Forelimb muscle (tissue), 1 donor: ENCODE data around the gene TEK. TPM values are rescaled to one million over a fixed set of nuclear protein-coding genes. Genes with fewer than 3 reads are reported as not detected.

Experiments used
- DNase-seq: peaks from one replicate; pipeline ENCODE4 v3.0.0-alpha.2; 2013; ENCODE audit warnings: low read depth
- polyA plus RNA-seq: library from polyadenylated mRNA; unstranded; fragments of 120-200 nt; gene quantifications from one replicate; pipeline ENCODE4 v1.2.1, GENCODE V29; 2013; ENCODE audit not compliant: insufficient read length

The TEK gene
- polyA plus RNA-seq, 1 donor = 14.0 TPM

DNA sequence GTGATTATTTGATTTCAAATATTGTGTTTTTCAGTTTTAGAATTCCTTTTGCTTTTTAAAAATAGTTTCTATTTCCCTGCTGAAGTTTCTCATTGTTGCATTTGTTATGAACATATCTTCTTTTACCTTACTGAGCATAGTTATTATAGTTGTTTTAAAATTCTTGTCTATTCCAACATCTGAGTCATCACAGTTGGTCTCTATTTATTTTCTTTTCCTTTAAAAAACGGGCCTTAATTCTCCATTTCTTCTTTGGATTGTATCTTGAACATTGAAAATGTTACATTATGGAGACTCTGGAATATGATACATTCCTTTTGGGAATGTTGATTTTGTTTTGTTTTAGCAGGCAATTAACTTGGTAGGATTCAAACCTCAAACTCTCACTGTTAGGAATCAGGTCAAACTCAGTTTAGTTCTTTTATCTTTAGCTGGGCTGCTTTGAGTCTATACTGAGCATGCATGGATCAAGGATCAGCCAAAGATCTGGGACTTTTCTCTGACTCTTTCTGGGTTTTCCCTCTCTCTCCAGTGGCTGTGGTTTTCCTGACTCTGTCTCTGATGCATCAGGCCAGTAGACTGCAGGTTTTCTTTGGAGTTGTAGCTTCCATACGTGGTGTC is 70.3 kb downstream of the TEK start:
- no peak for DNase-seq

GRCh38 chr9:27181381-27181780 is 72.4 kb downstream of the TEK start:
- DNase-seq = no peak

- no peak for DNase-seq
Observed at GRCh38 chr9:27182421-27182820, 73.4 kb downstream of the TEK start.

DNA sequence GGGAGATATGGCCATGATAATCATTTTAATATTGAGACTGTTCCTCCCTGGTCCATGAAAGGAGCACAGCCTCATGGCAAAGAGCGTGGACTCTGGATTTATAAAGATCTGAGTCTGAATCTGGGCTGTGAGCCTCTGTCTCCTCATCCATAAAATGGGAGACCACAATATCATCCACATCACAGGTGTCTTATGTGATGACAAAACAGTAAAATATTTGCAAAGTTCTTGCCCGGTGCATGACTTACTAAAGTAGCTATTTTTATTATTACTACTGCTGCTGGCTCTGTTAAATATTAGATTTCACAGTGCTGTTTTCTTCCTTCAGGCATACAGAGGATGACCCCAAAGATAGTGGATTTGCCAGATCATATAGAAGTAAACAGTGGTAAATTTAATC is 74.1 kb downstream of the TEK start:
- DNase-seq = no peak

DNA sequence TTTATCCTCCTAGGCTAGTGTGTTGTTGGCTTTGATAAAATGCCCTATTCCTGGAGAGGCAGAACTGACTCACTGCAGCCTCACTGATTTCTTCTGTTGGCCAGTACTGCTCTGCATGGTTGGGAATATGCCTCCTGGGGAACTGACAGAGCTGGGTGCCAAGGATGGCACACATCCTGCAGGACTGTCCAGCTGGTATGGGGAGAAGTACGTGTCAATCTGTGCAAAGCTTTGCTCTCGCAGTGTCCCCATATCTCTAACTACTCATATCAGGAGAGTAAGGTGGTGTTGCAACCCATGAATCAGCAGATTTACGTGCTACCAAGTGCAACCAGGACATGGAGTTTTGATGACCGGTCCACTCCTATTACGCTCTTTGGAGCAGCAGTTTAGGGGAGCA is 74.7 kb downstream of the TEK start:
- DNase-seq = no peak

- DNase-seq = no peak
Observed at GRCh38 chr9:27184556-27185351, 75.7 kb downstream of the TEK start.

- no peak for DNase-seq
Observed at GRCh38 chr9:27188426-27188825, 79.4 kb downstream of the TEK start.

GRCh38 chr9:27189426-27189825 is 80.4 kb downstream of the TEK start:
- DNase-seq = no peak

GRCh38 chr9:27192291-27192960 is 83.4 kb downstream of the TEK start:
- DNase-seq = no peak

GRCh38 chr9:27193886-27194285 is 84.9 kb downstream of the TEK start:
- DNase-seq = no peak

DNA sequence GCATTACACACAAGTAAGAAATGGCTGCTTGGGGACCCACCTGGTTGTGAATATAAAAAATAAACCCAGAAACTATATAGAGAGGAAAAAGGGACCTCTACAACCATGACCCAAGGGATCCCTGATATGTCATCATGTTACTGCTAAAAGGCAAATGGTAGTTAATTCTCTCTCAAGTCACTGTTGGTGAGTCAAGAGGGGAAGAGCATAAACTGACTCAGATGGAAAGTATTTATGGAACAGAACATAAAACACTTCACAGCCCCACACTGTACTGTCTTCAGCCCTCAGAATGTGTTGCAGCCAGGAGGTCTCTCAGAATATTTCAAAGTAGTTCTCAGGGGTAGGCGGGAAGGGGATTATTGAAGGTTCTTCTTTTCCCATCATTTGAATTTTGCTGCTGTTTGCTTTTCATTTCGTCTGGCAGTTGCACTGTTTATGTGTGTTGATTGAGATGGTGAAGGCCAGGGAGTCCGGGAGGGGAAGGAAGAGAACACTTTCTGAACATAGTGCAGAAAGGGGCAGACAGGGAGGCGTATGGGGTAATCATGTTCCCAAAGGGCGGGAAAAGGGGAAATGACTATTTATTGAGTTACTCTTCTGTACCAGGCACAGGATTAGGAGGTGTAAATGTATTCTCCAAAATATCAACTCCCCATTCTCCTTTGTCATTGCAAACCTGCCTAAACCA is 85.5 kb downstream of the TEK start:
- DNase-seq = no peak

GRCh38 chr9:27195191-27195590 is 86.2 kb downstream of the TEK start:
- no peak for DNase-seq

- DNase-seq = no peak
Observed at GRCh38 chr9:27196383-27196782, 87.4 kb downstream of the TEK start.

DNA sequence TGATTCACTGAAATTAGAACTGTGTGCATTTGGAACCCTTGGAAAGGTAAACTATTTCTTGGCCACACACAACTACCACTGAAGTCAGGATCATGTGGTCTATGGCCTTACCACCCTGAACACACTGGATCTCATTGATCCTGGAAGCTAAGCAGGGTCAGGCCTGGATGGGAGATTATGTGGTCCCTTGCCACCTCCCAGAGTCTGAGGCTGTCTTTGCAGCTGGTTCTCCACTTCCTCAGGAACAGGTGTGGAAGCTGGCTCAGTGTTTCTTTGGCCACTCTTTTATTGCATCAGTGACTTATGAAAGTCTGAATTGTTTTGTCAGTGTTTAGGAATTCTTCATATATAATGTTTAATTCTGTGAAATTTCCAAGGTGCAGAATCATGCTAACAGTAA is 89.2 kb downstream of the TEK start:
- no peak for DNase-seq

GRCh38 chr9:27202056-27202455 is 93.0 kb downstream of the TEK start:
- DNase-seq = no peak

- DNase-seq = no peak
Observed at GRCh38 chr9:27203783-27204182, 94.8 kb downstream of the TEK start.

- DNase-seq = no peak
Observed at GRCh38 chr9:27204578-27204977, 95.6 kb downstream of the TEK start.

GRCh38 chr9:27205198-27205597 is 96.2 kb downstream of the TEK start:
- no peak for DNase-seq

GRCh38 chr9:27206041-27206440 is 97.0 kb downstream of the TEK start:
- DNase-seq = no peak

DNA sequence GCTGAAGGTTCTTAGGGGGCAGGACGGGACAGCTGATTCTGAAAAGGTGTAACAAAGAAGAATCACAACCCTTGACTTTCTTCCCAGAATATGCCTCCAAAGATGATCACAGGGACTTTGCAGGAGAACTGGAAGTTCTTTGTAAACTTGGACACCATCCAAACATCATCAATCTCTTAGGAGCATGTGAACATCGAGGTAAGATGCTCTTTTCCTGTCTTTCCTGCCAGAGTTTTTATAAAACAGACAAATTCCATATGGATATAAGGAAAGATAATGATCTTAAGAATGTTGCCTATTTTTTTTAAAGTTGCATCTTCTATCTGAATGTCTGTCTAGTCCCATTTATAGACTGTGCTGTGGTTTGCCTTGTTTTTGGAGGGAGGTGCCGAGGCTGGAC is 100.0 kb downstream of the TEK start:
- DNase-seq = no peak

GRCh38 chr9:27210588-27210987 is 101.6 kb downstream of the TEK start:
- no peak for DNase-seq

GRCh38 chr9:27212191-27212590 is 103.2 kb downstream of the TEK start:
- DNase-seq = no peak
